HEK293 (cell line): ENCODE results near the gene PLXND1.

Experiments
- CTCF ChIA-PET: fragments of 350-600 bp; formaldehyde crosslinking; extraction: SDS; loops from one replicate; lab custom pipeline; 2021; ENCODE audit warnings: antibody characterized with exemption; lab: Yijun Ruan, JAX
- POLR2A ChIA-PET: fragments of 300-600 bp; formaldehyde crosslinking; extraction: SDS; loops from one replicate; lab custom pipeline; 2020; ENCODE audit warnings: antibody characterized with exemption, inconsistent platforms; lab: Yijun Ruan, JAX
- H3K27ac ChIP-seq: fragments of 200-500 bp; sonication (Bioruptor generic); 2 replicates; pipeline ENCODE4 v1.5.1; 2014; ENCODE audit warnings: low read depth, low read length, control low read depth, inconsistent platforms; ENCODE audit errors: extremely low read depth
- H3K36me3 ChIP-seq, 2 experiments: fragments of 200-500 bp in 1 of 2; sonication (Bioruptor generic) in 1 of 2; 1 replicate in 1 of 2; 2 replicates in 1 of 2; pipeline ENCODE4 v1.5.1; 2014 to 2017; ENCODE audit warnings: inconsistent platforms in 2 of 2, low read length in 2 of 2; ENCODE audit not compliant: control insufficient read depth in 2 of 2, insufficient read depth in 1 of 2
- H3K4me1 ChIP-seq: fragments of 200-500 bp; sonication (Bioruptor generic); 2 replicates; pipeline ENCODE4 v1.5.1; 2014; ENCODE audit warnings: mild to moderate bottlenecking, low read length, inconsistent platforms; ENCODE audit not compliant: control insufficient read depth, insufficient read depth
- H3K4me3 ChIP-seq: 2 replicates; pipeline ENCODE4 v1.5.1; 2011; ENCODE audit warnings: low read depth, mild to moderate bottlenecking, control low read depth, low read length, moderate library complexity
- H3K9me3 ChIP-seq: fragments of 200-500 bp; sonication (Bioruptor generic); 2 replicates; pipeline ENCODE4 v1.5.1; 2014; ENCODE audit warnings: low read depth, low read length, inconsistent platforms; ENCODE audit not compliant: control insufficient read depth, insufficient read depth
- ATF2 ChIP-seq: fragments of 450-650 bp; formaldehyde crosslinking; IDR thresholded peaks from 2 replicates; pipeline ENCODE4 v1.5.1; 2016; ENCODE audit warnings: missing biosample characterization, missing genetic modification characterization, low read depth
- KLF7 ChIP-seq: fragments of 450-650 bp; formaldehyde crosslinking; IDR thresholded peaks from 2 replicates; pipeline ENCODE4 v1.5.1; 2016; ENCODE audit warnings: missing biosample characterization, missing genetic modification characterization, borderline replicate concordance
- REST ChIP-seq: fragments of 450-650 bp; formaldehyde crosslinking; IDR thresholded peaks from 2 replicates; pipeline ENCODE4 v1.5.1; 2016; ENCODE audit warnings: missing biosample characterization, missing genetic modification characterization
- ZBTB26 ChIP-seq: fragments of 450-650 bp; formaldehyde crosslinking; optimal IDR thresholded peaks from 2 replicates; pipeline ENCODE3; 2016; ENCODE audit warnings: missing biosample characterization, mild to moderate bottlenecking, missing genetic modification characterization
- ZFP69B ChIP-seq: fragments of 450-650 bp; formaldehyde crosslinking; IDR thresholded peaks from 2 replicates; pipeline ENCODE4 v1.5.1; 2016; ENCODE audit warnings: missing biosample characterization, missing genetic modification characterization
- ZNF114 ChIP-seq: fragments of 450-650 bp; formaldehyde crosslinking; IDR thresholded peaks from 2 replicates; pipeline ENCODE4 v1.5.0; 2017; ENCODE audit warnings: missing biosample characterization, missing genetic modification characterization
- ZNF138 ChIP-seq: fragments of 450-650 bp; formaldehyde crosslinking; IDR thresholded peaks from 2 replicates; pipeline ENCODE4 v1.5.1; 2016; ENCODE audit warnings: missing biosample characterization, missing genetic modification characterization, borderline replicate concordance
- ZNF239 ChIP-seq: fragments of 450-650 bp; formaldehyde crosslinking; IDR thresholded peaks from 2 replicates; pipeline ENCODE4 v1.5.1; 2016; ENCODE audit warnings: missing biosample characterization, missing genetic modification characterization
- ZNF341 ChIP-seq: fragments of 450-650 bp; formaldehyde crosslinking; IDR thresholded peaks from 2 replicates; pipeline ENCODE4; 2016; ENCODE audit warnings: low read depth, missing biosample characterization, missing genetic modification characterization
- ZNF501 ChIP-seq: fragments of 450-650 bp; formaldehyde crosslinking; IDR thresholded peaks from 2 replicates; pipeline ENCODE4 v1.5.1; 2016; ENCODE audit warnings: missing biosample characterization, missing genetic modification characterization
- ZNF792 ChIP-seq: fragments of 450-650 bp; formaldehyde crosslinking; IDR thresholded peaks from 2 replicates; pipeline ENCODE4 v1.5.1; 2016; ENCODE audit warnings: missing biosample characterization, missing genetic modification characterization
- ZSCAN18 ChIP-seq: fragments of 450-650 bp; formaldehyde crosslinking; IDR thresholded peaks from 2 replicates; pipeline ENCODE4 v1.5.1; 2016; ENCODE audit warnings: missing biosample characterization, missing genetic modification characterization
- ZSCAN30 ChIP-seq: fragments of 450-650 bp; IDR thresholded peaks from 2 replicates; pipeline ENCODE4 v1.5.1; 2018; ENCODE audit warnings: missing biosample characterization, mild to moderate bottlenecking, missing genetic modification characterization, moderate library complexity

PLXND1 gene

GRCh38 chr3:129618186-129618820, 11.8 kb upstream of the PLXND1 start:
- CTCF ChIA-PET, result no interaction called here
- H3K4me3 ChIP-seq, result no peak overlapping the region

GRCh38 chr3:129617381-129618185, 11.1 kb upstream of the PLXND1 start:
- ChIA-PET POLR2A (no interaction called here), CTCF (interaction anchor here (0.6 kb wide), 1 partner anchor 190 kb away, joined by 3 read pairs; no protein-coding TSS in a partner anchor)
- H3K9me3 ChIP-seq, result no peaks in the 10 kb centered on the region
- H3K27ac ChIP-seq, result no peak overlapping the region
- no peaks in the 10 kb centered on the region for H3K4me1 ChIP-seq
- TF ChIP-seq ZNF138 (tag by site-specific recombination), result no peak
- peak; percentile 69 for TF ChIP-seq REST (tag by site-specific recombination)
- TF ChIP-seq KLF7 (tag by site-specific recombination), result no peak
- TF ChIP-seq ZNF114 (tag by site-specific recombination), result no peak
- no peak overlapping the region for H3K4me3 ChIP-seq
- H3K36me3 ChIP-seq, result no peaks in the 10 kb centered on the region

More at GRCh38 chr3:129618186-129618820, 11.8 kb upstream of the PLXND1 start:
- POLR2A ChIA-PET, result no interaction called here
- Histone ChIP-seq H3K27ac (no peak overlapping the region), H3K9me3 (no peaks in the 10 kb centered on the region), H3K4me1 (no peaks in the 10 kb centered on the region), H3K36me3 (no peaks in the 10 kb centered on the region)
- TF ChIP-seq ZSCAN18 (no peak), ZFP69B (tag by site-specific recombination) (no peak), ZBTB26 (tag by site-specific recombination) (no peak), ZNF501 (tag by site-specific recombination) (no peak), ZNF792 (tag by site-specific recombination) (no peak)

- Histone ChIP-seq H3K4me1 (no peaks in the 10 kb centered on the region), H3K27ac (no peak overlapping the region), H3K9me3 (no peaks in the 10 kb centered on the region), H3K4me3 (no peak overlapping the region), H3K36me3 (no peaks in the 10 kb centered on the region)
- TF ChIP-seq ZSCAN30 (tag by site-specific recombination), result no peak
- peak; percentile 73 for TF ChIP-seq ATF2
- no peak for TF ChIP-seq ZNF239
- no peak for TF ChIP-seq ZNF341 (tag by site-specific recombination)
- ChIA-PET CTCF (interaction anchor here (0.6 kb wide), 1 partner anchor 191 kb away, joined by 3 read pairs; no protein-coding TSS in a partner anchor), POLR2A (no interaction called here)
Observed at GRCh38 chr3:129616713-129617112, 10.2 kb upstream of the PLXND1 start.
